HG03460 (cell line): ENCODE results near the gene CD226.
"Not testable (repeated sequence)": the region's sequence is repeated elsewhere in the genome, so short reads cannot be mapped to it uniquely, and the experiment has no call there.

Experiments
- ATAC-seq: cut with Tn5 transposase; IDR thresholded peaks from one replicate; pipeline ENCODE4 v1.9.1; 2021; ENCODE audit not compliant: unreplicated experiment

The CD226 gene

GRCh38 chr18:69947361-69948133, at the start of gene CD226:
CD226 (minus strand) TSS chr18:69947873; CDS start chr18:69947406, 467 bp downstream.
- ATAC-seq = peak; percentile 36

DNA sequence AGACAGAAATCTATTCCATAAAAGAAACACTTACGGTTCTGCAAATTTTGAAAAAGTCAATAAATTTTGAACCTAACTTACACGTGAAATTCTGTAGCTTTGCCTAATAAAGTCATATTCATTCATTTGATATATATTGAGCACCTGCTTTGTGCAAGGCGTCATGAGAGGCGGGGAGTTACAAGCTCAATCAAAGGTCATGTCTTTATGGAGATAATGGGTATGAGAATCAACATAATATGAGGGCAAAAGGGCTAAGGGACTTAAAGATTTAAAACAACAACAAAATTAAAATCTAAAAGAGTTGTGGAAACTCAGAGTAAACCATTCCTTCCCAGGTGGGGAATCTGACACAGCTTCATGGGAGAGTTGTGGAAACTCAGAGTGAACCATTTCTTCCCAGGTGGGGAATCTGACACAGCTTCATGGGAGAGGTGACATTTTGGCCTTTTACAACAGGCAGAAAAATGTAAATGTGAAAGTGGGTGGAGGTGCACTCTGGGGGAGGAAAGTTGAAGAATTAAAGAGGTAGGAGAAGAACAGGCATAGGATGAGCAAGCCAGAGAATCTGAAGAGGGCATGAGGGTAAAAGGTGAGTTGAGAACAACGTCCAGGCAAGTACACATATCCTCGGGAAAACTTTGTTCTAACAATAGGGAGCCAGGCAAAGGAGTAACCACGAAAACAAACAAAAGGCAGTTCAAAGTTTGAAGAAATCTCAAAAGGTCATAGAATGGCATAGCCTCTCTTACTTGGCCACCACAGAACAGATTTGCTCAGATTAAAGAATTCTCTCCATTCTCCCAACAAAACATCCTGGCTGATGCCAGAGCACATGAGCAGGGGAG, 49.5 kb upstream of the CD226 start:
- no peak for ATAC-seq

- ATAC-seq = no peak
These were observed 48.7 kb upstream of the CD226 start for GRCh38 chr18:69996417-69996816.

- ATAC-seq = no peak
These were observed 48.1 kb upstream of the CD226 start for GRCh38 chr18:69995774-69996173.

GRCh38 chr18:69992776-69993175, 45.1 kb upstream of the CD226 start:
- no peak for ATAC-seq

DNA sequence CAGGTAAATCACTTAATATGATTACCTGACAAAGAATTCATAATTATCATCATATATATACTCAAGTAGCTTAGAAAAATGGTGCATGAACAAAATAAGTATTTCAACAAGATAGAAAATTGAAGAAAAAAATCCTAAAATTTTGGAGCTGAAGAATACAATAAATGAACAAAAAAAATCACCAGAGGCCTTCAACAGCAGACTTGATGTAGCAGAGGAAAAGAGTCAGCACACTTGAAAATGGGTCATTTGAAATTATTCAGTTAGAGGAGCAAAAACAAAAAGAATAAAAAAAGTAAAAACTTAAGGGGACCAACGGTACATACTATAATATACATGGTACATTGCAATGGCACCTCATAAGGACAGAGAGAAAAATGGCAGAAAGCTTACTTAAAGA, 40.2 kb upstream of the CD226 start:
- no peak for ATAC-seq

- no peak for ATAC-seq
These were observed 37.6 kb upstream of the CD226 start for GRCh38 chr18:69985239-69985638.

DNA sequence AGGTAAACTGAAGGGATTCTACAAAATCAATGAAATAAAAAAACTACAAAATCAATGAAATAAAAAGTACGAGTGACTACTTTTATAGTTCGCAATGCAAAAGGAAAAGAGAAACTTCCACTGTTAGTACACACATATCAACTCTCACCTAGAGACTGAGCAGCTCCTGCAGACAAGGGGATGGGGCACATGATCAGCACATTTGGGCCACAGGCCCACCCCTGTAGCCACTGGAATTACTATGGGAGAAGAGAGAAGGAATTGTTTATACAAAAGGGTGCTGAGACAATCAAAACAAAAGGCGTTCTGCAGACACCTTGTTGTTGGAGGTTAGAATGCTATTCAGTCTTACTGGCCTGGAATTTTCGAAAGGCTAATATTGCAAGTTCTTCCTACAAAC, 34.7 kb upstream of the CD226 start:
- ATAC-seq = no peak

DNA sequence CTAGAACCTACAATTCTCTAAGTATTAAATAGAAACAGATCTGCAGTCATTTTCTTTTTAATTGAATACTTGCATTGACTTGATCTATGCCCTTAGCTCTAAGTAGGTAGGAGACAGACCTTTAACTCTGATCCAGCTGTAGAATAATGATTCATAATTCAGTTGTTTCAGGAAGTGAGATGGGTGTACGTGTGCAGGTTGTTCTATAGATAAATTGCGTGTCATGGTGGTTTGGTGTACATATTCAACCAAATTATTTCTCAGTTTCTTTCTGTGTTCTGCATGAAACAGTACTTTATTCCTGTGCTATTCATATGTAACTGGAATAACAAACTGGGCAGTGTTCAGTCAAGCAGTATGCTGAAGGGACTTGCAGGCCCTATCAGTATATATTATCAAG, 34.3 kb upstream of the CD226 start:
- ATAC-seq = peak; percentile 59

DNA sequence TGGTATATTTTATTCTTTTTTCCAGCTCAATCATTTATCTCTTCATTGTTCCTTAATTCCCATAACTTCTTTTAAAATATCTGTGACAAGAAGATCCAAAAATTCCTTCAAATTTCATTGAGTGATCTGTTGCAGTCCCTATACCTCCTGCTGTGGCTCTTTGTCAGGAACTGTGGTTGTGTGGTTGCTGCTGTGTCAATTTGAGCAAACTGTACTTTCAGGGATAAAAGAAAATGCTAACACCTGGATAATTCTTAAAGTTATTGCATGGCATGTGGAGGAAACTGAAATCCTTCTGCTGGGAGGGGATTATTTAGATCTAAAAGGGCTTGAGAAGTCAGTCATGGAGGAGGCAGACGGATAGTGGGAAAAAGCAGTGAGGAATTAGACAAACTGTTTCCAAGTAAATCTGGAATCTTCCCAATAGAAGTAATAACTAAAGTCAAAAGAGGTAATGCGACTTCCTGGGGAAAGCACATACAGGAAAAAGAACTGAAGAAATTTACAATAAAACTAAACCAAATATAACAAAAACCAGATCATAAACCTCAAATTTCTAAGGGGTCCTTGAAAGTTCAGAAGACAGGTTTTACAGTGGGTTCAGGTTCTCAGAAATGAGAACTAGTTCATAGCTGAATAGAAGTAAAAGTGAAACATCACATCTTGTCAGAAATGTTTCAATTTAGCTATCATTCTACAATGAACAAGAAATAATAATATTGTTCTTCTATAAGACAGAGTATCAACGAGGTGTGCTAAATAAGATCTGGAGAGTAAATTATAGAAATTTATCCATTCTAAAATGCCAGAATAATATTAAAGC, 33.5 kb upstream of the CD226 start:
- no peak for ATAC-seq

- no peak for ATAC-seq
These were observed 32.8 kb upstream of the CD226 start for GRCh38 chr18:69980509-69980908.

DNA sequence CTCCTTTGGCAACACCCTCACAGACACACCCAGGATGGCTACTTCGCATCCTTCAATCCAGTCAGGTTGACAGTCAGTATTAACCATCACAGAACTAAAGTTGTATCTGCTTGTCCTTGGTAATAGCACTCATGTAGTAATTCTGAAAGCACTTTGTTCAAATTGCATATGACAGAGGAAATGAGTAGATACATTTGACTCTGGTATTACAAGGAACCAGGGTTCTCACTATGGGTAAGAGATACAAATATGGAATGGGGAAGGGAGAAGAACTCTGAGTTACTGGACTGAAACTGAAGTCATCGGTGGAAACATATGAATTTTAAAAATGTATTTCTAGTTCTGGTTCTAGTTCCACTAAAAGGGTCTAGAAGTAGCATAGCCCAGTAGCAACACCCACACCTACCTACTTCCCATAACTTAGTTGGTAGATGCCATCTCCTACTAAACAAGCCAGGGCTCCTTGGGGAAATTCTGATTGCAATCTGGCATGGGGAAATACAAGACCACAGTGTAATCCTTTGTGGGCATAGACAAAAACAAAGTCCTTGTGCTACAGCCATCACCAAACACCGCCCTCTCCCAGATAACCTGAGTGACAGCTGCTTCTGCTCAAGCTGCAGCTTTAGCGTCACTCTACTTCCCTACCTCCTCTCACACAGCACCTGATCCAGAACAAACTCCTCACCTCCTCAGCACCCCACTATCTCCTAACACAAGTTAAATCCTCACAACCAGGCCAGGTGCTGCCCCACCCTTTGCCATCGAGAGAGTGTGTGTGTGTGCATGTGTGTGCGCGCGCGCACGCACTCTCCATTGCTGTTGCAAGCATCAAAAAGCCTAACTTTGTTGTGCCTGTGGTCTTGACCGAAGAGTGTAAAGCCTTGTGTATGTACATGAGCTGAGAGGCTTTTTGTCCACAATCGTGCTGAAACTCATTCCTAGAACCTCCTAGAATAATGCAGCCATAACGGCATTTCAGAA, 31.4 kb upstream of the CD226 start:
- ATAC-seq = peak; percentile 54

DNA sequence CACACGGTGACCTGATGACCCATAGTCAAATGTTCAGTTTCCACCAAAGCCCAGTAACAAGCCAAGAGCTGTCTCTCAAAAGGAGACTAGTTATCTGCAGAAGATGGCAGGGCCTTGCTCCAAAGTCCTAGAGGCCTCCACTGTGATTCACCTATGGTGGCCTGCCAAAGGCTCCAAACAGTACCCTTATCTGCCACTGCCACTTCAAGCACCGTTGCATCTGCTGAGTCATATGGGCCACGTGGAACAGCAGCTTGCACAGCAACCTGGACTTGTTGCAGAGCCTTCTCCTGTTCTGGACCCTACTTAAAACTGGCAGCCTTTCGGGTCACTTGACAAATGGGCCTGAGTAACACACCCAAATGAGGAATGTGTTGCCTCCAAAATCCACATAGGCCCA, 27.6 kb upstream of the CD226 start:
- not testable (repeated sequence) for ATAC-seq

DNA sequence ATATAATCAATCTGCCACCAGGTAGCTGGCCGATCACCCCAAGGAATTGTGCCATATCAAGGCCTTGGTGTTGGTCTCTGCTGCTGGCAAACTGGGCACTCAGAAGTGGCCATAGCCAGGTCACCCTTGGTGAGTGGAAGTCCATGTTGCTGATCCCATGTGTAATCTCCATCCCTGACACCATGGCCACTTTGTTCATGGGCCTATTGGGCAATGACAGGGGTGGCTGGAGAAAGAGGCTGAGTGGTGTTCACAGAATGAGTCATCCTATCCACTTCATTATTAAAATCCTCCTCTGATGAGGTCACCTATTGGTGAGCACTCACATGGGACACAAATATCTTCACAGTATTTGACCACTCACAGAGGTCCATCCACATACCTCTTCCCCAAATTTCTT, 26.7 kb upstream of the CD226 start:
- ATAC-seq = no peak

- ATAC-seq = no peak
These were observed 21.8 kb upstream of the CD226 start for GRCh38 chr18:69969491-69969890.

DNA sequence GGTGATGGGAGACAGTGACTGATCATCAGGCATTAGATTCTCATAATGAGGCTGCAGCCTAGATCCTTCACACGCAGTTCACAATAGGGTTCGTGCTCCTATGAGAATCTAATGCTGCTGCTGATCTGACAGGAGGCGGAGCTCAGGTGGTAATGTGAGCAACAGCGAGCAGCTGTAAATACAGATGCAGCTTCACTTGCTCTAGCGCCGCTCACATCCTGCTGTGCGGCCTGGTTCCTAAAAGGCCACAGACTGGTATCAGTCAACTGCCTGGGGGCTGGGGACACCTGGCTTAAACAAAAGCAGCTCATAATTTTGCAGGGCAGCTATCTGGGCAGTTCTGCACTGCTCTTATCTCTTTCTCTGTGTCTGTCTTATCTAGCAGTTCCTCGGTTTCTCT, 20.4 kb upstream of the CD226 start:
- ATAC-seq = peak; percentile 94

DNA sequence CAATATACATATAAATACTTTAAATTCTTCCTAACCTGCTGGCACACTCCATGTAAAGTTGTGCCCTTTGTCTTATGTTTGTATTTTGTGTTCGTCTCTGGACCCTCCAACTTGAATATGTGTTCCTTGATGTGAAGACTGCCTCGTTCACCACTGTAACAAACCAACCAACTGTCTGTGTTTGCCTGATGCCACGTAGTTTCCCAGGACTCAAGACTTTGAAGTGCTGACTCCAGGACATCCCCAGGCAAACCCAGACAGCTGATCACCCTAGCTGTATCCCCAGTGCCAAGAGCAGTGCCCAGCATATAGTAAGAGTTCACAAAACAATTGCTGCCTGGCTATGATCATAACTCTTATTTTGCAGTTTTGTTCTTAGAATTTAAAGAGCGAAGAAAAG, 15.5 kb upstream of the CD226 start:
- ATAC-seq = no peak

DNA sequence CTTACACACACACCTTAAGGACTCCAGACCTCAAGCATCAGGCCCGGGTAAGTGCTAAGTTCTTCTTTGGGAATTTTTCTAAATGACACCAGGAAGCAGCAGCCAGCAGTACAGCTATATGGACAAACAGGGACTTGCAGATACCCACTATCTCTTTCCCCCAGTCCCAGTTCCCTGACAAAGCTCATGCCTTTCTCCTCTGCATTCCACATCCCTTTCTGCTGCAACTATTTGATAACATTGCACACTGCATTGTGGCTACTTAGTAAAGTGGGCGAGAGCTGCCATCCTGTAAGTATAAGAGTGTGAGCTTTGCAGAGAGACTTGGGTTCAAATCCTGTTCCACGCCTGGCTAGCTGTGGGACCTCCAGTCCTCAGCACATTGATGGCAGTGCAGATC, 14.0 kb upstream of the CD226 start:
- ATAC-seq = no peak

GRCh38 chr18:69958422-69958821, 10.7 kb upstream of the CD226 start:
- ATAC-seq = peak; percentile 36

- no peak for ATAC-seq
These were observed 10.1 kb upstream of the CD226 start for GRCh38 chr18:69957747-69958146.
